Liver (tissue), 9 donors: ENCODE data around the gene ERI3. TPM values are rescaled to one million over a fixed set of nuclear protein-coding genes. Genes with fewer than 3 reads are reported as not detected.

Experiments used
- DNase-seq: peaks from one replicate; pipeline ENCODE4 v3.0.0-alpha.2; 2017; ENCODE audit warnings: low spot score
- H3K27ac ChIP-seq, 2 donors: one replicate each; pipeline ENCODE4 v1.7.0; 2013; ENCODE audit warnings: inconsistent platforms in 2 of 2, low read length in 2 of 2, control low read depth in 1 of 2, low read depth in 1 of 2, mild to moderate bottlenecking in 1 of 2
- H3K27me3 ChIP-seq, 4 donors: one replicate each; pipeline versions ENCODE4 v1.6.1 to v1.7.0; 2013; ENCODE audit warnings: low read length in 3 of 4, inconsistent platforms in 1 of 4, mild to moderate bottlenecking in 1 of 4, moderate library complexity in 1 of 4; ENCODE audit not compliant: control insufficient read depth in 4 of 4, insufficient read depth in 4 of 4
- H3K36me3 ChIP-seq, 4 donors: one replicate each; pipeline versions ENCODE4 v1.6.1 to v1.7.0; 2013; ENCODE audit warnings: low read length in 3 of 4, mild to moderate bottlenecking in 3 of 4, low read depth in 1 of 4, moderate library complexity in 1 of 4; ENCODE audit not compliant: control insufficient read depth in 4 of 4, insufficient read depth in 3 of 4
- H3K4me1 ChIP-seq, 4 donors: one replicate each; pipeline versions ENCODE4 v1.6.1 to v1.7.0; 2013; ENCODE audit warnings: low read length in 3 of 4, mild to moderate bottlenecking in 3 of 4, moderate library complexity in 1 of 4; ENCODE audit not compliant: control insufficient read depth in 4 of 4, insufficient read depth in 4 of 4
- H3K4me3 ChIP-seq, 3 donors: one replicate each; pipeline versions ENCODE4 v1.6.1 to v1.7.0; 2013; ENCODE audit warnings: low read length in 3 of 3, control low read depth in 1 of 3, low read depth in 1 of 3, mild to moderate bottlenecking in 1 of 3
- H3K9ac ChIP-seq, 2 donors: one replicate each; pipeline ENCODE4 v1.7.0; 2013; ENCODE audit warnings: low read length in 2 of 2, mild to moderate bottlenecking in 2 of 2, moderate library complexity in 2 of 2, control low read depth in 1 of 2, low read depth in 1 of 2
- H3K9me3 ChIP-seq, 4 donors: one replicate each; pipeline versions ENCODE4 v1.6.1 to v1.7.0; 2013; ENCODE audit warnings: low read length in 3 of 4; ENCODE audit not compliant: control insufficient read depth in 4 of 4
- CTCF ChIP-seq: fragments of 150-350 bp; IDR thresholded peaks from 2 replicates; pipeline ENCODE4 v1.5.1; 2017; ENCODE audit warnings: improper control_type of control experiment, low read depth, low read length; ENCODE audit not compliant: missing input control
- EGR1 ChIP-seq, 2 donors: IDR thresholded peaks; 2 replicates each; pipeline ENCODE4 v1.6.1; 2016 to 2018; ENCODE audit warnings: antibody characterized with exemption in 2 of 2, low read depth in 2 of 2
- FOXA1 ChIP-seq: IDR thresholded peaks from 2 replicates; pipeline ENCODE4 v1.6.1; 2016; ENCODE audit warnings: antibody characterized with exemption
- FOXA2 ChIP-seq: IDR thresholded peaks from 2 replicates; pipeline ENCODE4 v1.6.1; 2016; ENCODE audit warnings: antibody characterized with exemption
- GABPA ChIP-seq, 2 donors: IDR thresholded peaks in 1 of 2; conservative IDR thresholded peaks in 1 of 2; 2 replicates each; pipeline ENCODE4 v1.6.1; 2016; ENCODE audit warnings: antibody characterized with exemption in 2 of 2, mild to moderate bottlenecking in 1 of 2, moderate library complexity in 1 of 2
- HNF4A ChIP-seq, 2 donors: conservative IDR thresholded peaks; 2 replicates each; pipeline ENCODE4 v1.6.1; 2016; ENCODE audit warnings: antibody characterized with exemption in 2 of 2, mild to moderate bottlenecking in 2 of 2
- HNF4G ChIP-seq: IDR thresholded peaks from 2 replicates; pipeline ENCODE4 v1.6.1; 2016; ENCODE audit warnings: antibody characterized with exemption
- NR2F2 ChIP-seq: IDR thresholded peaks from 2 replicates; pipeline ENCODE4 v1.6.1; 2016; ENCODE audit warnings: antibody characterized with exemption
- RAD21 ChIP-seq, 2 donors: IDR thresholded peaks; 2 replicates each; pipeline ENCODE4 v1.6.1; 2016; ENCODE audit warnings: antibody characterized with exemption in 2 of 2, mild to moderate bottlenecking in 2 of 2
- RXRA ChIP-seq, 2 donors: IDR thresholded peaks; 2 replicates each; pipeline ENCODE4 v1.6.1; 2017 to 2018; ENCODE audit warnings: antibody characterized with exemption in 2 of 2, mild to moderate bottlenecking in 1 of 2
- SP1 ChIP-seq: IDR thresholded peaks from 2 replicates; pipeline ENCODE4 v1.6.1; 2018; ENCODE audit warnings: antibody characterized with exemption, mild to moderate bottlenecking
- TAF1 ChIP-seq: conservative IDR thresholded peaks from 2 replicates; pipeline ENCODE4 v1.6.1; 2016; ENCODE audit warnings: antibody characterized with exemption, mild to moderate bottlenecking
- YY1 ChIP-seq: IDR thresholded peaks from 2 replicates; pipeline ENCODE4 v1.6.1; 2016; ENCODE audit warnings: antibody characterized with exemption, mild to moderate bottlenecking
- ZBTB33 ChIP-seq: IDR thresholded peaks from 2 replicates; pipeline ENCODE4 v1.6.1; 2016; ENCODE audit warnings: antibody characterized with exemption
- WGBS: extraction: QIAGEN DNeasy Blood & Tissue Kit; methylation state at CpG from one replicate; pipeline ENCODE4 v1.1.7; 2013; 5-methylcytosine and 5-hydroxymethylcytosine counted together
- polyA plus RNA-seq, 2 donors: library from polyadenylated mRNA; stranded (reverse) in 1 of 2; unstranded in 1 of 2; fragments of 200-250 nt in 1 of 2; fragments of >200 nt in 1 of 2; fragmentation: Nextera tagmentation in 1 of 2; extraction: Ambion mirVana in 1 of 2; gene quantifications; one replicate each; pipeline versions ENCODE4 v1.2.1 to v1.2.3, GENCODE V29; 2013 to 2015
- total RNA-seq, 2 donors: library from RNA; depleted of rRNA; stranded (reverse); fragments of >200 nt; gene quantifications; one replicate each; pipeline ENCODE4 v1.2.3, GENCODE V29; 2014
- TF ChIP-seq, protein P1 (sequence below): IDR thresholded peaks from 2 replicates; pipeline ENCODE4 v1.6.1; 2016; ENCODE audit warnings: antibody characterized with exemption, mild to moderate bottlenecking
- TF ChIP-seq, protein P2 (sequence below): IDR thresholded peaks from 2 replicates; pipeline ENCODE4 v1.6.1; 2016; ENCODE audit warnings: antibody characterized with exemption
- TF ChIP-seq, protein P3 (sequence below): IDR thresholded peaks from 2 replicates; pipeline ENCODE4 v1.6.1; 2016; ENCODE audit warnings: antibody characterized with exemption
- donor health status: healthy.
- donor health status: healthy.
- donor health status: healthy.
- donor health status: healthy.
- donor health status: healthy.

The ERI3 gene
- total and polyA plus RNA-seq, 4 donors = 15.7 to 23.8 (median 21.3) TPM

DNA sequence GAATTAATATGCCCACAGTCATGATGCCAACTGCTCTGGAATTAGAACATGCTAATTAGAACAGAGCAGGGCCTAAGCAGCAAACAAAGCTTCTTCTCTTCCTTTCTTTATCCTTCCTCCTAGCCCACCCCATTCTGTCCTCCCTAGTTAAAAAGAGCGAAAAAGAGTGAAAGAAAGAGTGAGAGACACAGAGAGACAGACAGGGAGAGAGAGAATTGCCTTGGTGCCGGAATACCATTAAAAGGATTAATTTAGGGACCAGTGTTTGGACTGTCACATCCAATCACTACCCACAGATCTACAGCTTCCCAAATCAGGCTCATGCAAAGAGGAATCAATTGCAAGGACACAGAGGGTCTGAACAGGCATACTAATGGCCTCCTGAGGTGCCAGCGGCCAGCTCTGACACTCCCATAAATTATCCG is 7.0 kb downstream of the ERI3 start:
- no peak for DNase-seq
- no peak overlapping the region for H3K9ac ChIP-seq
- H3K27ac ChIP-seq = no peak overlapping the region
- H3K9me3 ChIP-seq = no peaks in the 10 kb centered on the region
- TF ChIP-seq EGR1 (IDR thresholded peaks at IDR 0.05; ENCODE audit: low read depth in 2 of 2) (no peak), HNF4G (no peak), YY1 (no peak), GABPA (IDR thresholded peaks at IDR 0.05 in 1 of 2, conservative IDR thresholded peaks at IDR 0.05 in 1 of 2) (no peak), RXRA (IDR thresholded peaks at IDR 0.05) (no peak), NR2F2 (no peak), ZBTB33 (no peak), SP1 (no peak), RAD21 (IDR thresholded peaks at IDR 0.05) (no peak), CTCF (no peak), FOXA2 (no peak), TAF1 (no peak), FOXA1 (no peak), HNF4A (conservative IDR thresholded peaks at IDR 0.05) (no peak)
- TF ChIP-seq, protein P1, sequence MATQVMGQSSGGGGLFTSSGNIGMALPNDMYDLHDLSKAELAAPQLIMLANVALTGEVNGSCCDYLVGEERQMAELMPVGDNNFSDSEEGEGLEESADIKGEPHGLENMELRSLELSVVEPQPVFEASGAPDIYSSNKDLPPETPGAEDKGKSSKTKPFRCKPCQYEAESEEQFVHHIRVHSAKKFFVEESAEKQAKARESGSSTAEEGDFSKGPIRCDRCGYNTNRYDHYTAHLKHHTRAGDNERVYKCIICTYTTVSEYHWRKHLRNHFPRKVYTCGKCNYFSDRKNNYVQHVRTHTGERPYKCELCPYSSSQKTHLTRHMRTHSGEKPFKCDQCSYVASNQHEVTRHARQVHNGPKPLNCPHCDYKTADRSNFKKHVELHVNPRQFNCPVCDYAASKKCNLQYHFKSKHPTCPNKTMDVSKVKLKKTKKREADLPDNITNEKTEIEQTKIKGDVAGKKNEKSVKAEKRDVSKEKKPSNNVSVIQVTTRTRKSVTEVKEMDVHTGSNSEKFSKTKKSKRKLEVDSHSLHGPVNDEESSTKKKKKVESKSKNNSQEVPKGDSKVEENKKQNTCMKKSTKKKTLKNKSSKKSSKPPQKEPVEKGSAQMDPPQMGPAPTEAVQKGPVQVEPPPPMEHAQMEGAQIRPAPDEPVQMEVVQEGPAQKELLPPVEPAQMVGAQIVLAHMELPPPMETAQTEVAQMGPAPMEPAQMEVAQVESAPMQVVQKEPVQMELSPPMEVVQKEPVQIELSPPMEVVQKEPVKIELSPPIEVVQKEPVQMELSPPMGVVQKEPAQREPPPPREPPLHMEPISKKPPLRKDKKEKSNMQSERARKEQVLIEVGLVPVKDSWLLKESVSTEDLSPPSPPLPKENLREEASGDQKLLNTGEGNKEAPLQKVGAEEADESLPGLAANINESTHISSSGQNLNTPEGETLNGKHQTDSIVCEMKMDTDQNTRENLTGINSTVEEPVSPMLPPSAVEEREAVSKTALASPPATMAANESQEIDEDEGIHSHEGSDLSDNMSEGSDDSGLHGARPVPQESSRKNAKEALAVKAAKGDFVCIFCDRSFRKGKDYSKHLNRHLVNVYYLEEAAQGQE = no peak
- TF ChIP-seq, protein P2, sequence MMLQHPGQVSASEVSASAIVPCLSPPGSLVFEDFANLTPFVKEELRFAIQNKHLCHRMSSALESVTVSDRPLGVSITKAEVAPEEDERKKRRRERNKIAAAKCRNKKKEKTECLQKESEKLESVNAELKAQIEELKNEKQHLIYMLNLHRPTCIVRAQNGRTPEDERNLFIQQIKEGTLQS = no peak
- TF ChIP-seq, protein P3, sequence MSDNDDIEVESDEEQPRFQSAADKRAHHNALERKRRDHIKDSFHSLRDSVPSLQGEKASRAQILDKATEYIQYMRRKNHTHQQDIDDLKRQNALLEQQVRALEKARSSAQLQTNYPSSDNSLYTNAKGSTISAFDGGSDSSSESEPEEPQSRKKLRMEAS = no peak
- no peak overlapping the region for H3K4me3 ChIP-seq
- H3K36me3 ChIP-seq = no peaks in the 10 kb centered on the region
- peaks cover 0 to 3% (median under 1%) of the 10 kb centered on the region in 4 donors for H3K4me1 ChIP-seq
- 98% methylated on average over 4 of the region's 4 CpGs for WGBS
- H3K27me3 ChIP-seq = no peaks in the 10 kb centered on the region
